Measurements from ENCODE around the gene DPCD.

Gene DPCD

GRCh38 chr10:101647255-101647654, 59.1 kb downstream of the DPCD start:
- Histone ChIP-seq H3K27ac (no peak overlapping the region), H3K36me3 (peaks cover 0 to 58% (median 16%) of the 10 kb centered on the region in 3 donors), H3K9me3 (no peaks in the 10 kb centered on the region), H3K4me1 (peaks cover 0 to 11% (median 4%) of the 10 kb centered on the region in 4 donors), H3K4me3 (no peak overlapping the region), H3K27me3 (no peaks in the 10 kb centered on the region)
- no peak for TF ChIP-seq CTCF (IDR thresholded peaks at IDR 0.05)
- no peak for DNase-seq
- intact Hi-C loops (cut with DNase I; ENCODE audit: low total_unique reads): no loop called here

GRCh38 chr10:101649525-101650085, 61.5 kb downstream of the DPCD start:
- H3K27me3 ChIP-seq: no peaks in the 10 kb centered on the region
- H3K36me3 ChIP-seq: peaks cover 3 to 45% (median 16%) of the 10 kb centered on the region in 3 donors
- no peak overlapping the region for H3K27ac ChIP-seq
- DNase-seq: no peak
- H3K9me3 ChIP-seq: no peaks in the 10 kb centered on the region
- no peak for TF ChIP-seq CTCF (IDR thresholded peaks at IDR 0.05)
- no peak overlapping the region for H3K4me3 ChIP-seq
- intact Hi-C loops (cut with DNase I; ENCODE audit: low total_unique reads): no loop called here
- H3K4me1 ChIP-seq: peaks cover 0 to 11% (median 4%) of the 10 kb centered on the region in 4 donors

- H3K9me3 ChIP-seq: no peaks in the 10 kb centered on the region
- H3K36me3 ChIP-seq: peaks cover 13 to 53% (median 16%) of the 10 kb centered on the region in 3 donors
- no peak for TF ChIP-seq CTCF (IDR thresholded peaks at IDR 0.05)
- intact Hi-C loops (cut with DNase I; ENCODE audit: low total_unique reads): no loop called here
- no peak overlapping the region for H3K4me3 ChIP-seq
- no peaks in the 10 kb centered on the region for H3K27me3 ChIP-seq
- no peak for DNase-seq
- H3K4me1 ChIP-seq: peaks cover 0 to 11% (median 4%) of the 10 kb centered on the region in 4 donors
- H3K27ac ChIP-seq: no peak overlapping the region
These were observed 62.7 kb downstream of the DPCD start for GRCh38 chr10:101650863-101651262.

GRCh38 chr10:101651336-101651735, 63.2 kb downstream of the DPCD start:
- H3K27me3 ChIP-seq: no peaks in the 10 kb centered on the region
- H3K27ac ChIP-seq: no peak overlapping the region
- DNase-seq: no peak
- no peak overlapping the region for H3K4me3 ChIP-seq
- H3K36me3 ChIP-seq: peaks cover 16 to 57% (median 20%) of the 10 kb centered on the region in 3 donors
- intact Hi-C loops (cut with DNase I; ENCODE audit: low total_unique reads): no loop called here
- peaks cover 0 to 7% (median 2%) of the 10 kb centered on the region in 4 donors for H3K4me1 ChIP-seq
- TF ChIP-seq CTCF (IDR thresholded peaks at IDR 0.05): no peak
- H3K9me3 ChIP-seq: no peaks in the 10 kb centered on the region

GRCh38 chr10:101653536-101653935, 65.4 kb downstream of the DPCD start:
- no peak overlapping the region for H3K27ac ChIP-seq
- H3K36me3 ChIP-seq: peaks cover 27 to 75% (median 34%) of the 10 kb centered on the region in 3 donors
- TF ChIP-seq CTCF (IDR thresholded peaks at IDR 0.05): no peak
- no peak for DNase-seq
- H3K4me1 ChIP-seq: no peaks in the 10 kb centered on the region
- H3K4me3 ChIP-seq: no peak overlapping the region
- no peaks in the 10 kb centered on the region for H3K9me3 ChIP-seq
- H3K27me3 ChIP-seq: no peaks in the 10 kb centered on the region
- intact Hi-C loops (cut with DNase I; ENCODE audit: low total_unique reads): no loop called here
